ENCODE results near the gene C7orf57.
A peak's percentile ranks its signal among the peaks of the same experiment; 100 is the strongest.

C7orf57 gene

DNA sequence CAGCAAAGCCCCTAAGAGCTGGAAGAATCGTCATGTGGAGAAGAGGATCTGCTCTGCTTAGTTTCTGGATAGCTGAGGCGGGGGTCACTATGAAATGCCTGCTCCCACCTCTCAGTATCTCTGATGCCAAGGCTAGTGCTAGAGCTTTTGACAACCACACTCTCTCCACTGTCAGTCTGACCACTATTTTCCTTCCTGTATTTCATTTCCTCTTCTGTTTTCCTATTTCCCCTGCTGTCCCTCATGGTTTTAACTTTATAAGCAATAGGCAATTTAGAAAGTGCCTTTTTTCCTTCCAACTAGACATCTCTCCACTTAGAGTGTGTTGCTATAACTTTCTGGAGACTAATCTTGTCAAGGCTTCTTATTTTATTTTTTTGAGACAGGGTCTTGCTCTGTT lies 23.6 kb downstream of the C7orf57 start:
- Histone ChIP-seq H3K27ac (ENCODE audit: poor library complexity, severe bottlenecking) (no peak overlapping the region), H3K4me1 (ENCODE audit: insufficient read depth, poor library complexity, severe bottlenecking) (no peaks in the 10 kb centered on the region), H3K36me3 (ENCODE audit: low read depth) (no peaks in the 10 kb centered on the region), H3K4me3 (ENCODE audit: severe bottlenecking) (no peak overlapping the region), H3K27me3 (ENCODE audit: insufficient read depth, poor library complexity, severe bottlenecking) (no peaks in the 10 kb centered on the region), H3K9me3 (ENCODE audit: severe bottlenecking) (peaks cover 3% of the 10 kb centered on the region)
- ATAC-seq (ENCODE audit: low read depth) (no peak), DNase-seq (ENCODE audit: low spot score) (no peak)
- TF ChIP-seq, protein P1, sequence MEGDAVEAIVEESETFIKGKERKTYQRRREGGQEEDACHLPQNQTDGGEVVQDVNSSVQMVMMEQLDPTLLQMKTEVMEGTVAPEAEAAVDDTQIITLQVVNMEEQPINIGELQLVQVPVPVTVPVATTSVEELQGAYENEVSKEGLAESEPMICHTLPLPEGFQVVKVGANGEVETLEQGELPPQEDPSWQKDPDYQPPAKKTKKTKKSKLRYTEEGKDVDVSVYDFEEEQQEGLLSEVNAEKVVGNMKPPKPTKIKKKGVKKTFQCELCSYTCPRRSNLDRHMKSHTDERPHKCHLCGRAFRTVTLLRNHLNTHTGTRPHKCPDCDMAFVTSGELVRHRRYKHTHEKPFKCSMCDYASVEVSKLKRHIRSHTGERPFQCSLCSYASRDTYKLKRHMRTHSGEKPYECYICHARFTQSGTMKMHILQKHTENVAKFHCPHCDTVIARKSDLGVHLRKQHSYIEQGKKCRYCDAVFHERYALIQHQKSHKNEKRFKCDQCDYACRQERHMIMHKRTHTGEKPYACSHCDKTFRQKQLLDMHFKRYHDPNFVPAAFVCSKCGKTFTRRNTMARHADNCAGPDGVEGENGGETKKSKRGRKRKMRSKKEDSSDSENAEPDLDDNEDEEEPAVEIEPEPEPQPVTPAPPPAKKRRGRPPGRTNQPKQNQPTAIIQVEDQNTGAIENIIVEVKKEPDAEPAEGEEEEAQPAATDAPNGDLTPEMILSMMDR (IDR thresholded peaks at IDR 0.05; ENCODE audit: poor library complexity, severe bottlenecking) = no peak

GRCh38 chr7:48059706-48060105 lies 24.4 kb downstream of the C7orf57 start:
- Histone ChIP-seq H3K9me3 (ENCODE audit: severe bottlenecking) (peaks cover 3% of the 10 kb centered on the region), H3K27me3 (ENCODE audit: insufficient read depth, poor library complexity, severe bottlenecking) (no peaks in the 10 kb centered on the region), H3K4me3 (ENCODE audit: severe bottlenecking) (no peak overlapping the region), H3K4me1 (ENCODE audit: insufficient read depth, poor library complexity, severe bottlenecking) (no peaks in the 10 kb centered on the region), H3K36me3 (ENCODE audit: low read depth) (no peaks in the 10 kb centered on the region), H3K27ac (ENCODE audit: poor library complexity, severe bottlenecking) (no peak overlapping the region)
- ATAC-seq (ENCODE audit: low read depth) = no peak
- TF ChIP-seq, protein P1 (IDR thresholded peaks at IDR 0.05; ENCODE audit: poor library complexity, severe bottlenecking) = no peak
- DNase-seq (ENCODE audit: low spot score) = no peak

DNA sequence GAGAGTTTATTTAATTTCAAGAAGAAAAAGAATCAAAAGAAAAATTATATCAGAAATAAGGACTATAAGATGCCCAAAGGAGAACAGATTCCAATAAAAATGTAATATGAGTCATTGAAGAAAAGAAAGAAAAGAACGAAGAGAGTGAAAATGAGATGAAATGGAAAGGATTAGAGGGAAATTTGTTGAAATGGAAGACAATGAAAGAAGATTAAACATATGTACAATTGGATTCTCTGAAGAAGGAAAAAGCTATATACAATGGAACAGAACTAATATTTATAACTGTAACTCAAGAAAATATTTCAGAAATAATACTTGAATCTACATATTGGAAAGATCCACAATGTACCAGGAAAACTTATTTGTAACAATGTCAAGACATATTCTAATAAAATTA lies 28.6 kb downstream of the C7orf57 start:
- H3K4me3 ChIP-seq (ENCODE audit: severe bottlenecking) = no peak overlapping the region
- H3K27ac ChIP-seq (ENCODE audit: poor library complexity, severe bottlenecking) = no peak overlapping the region
- DNase-seq (ENCODE audit: low spot score) = no peak
- no peaks in the 10 kb centered on the region for H3K27me3 ChIP-seq (ENCODE audit: insufficient read depth, poor library complexity, severe bottlenecking)
- H3K36me3 ChIP-seq (ENCODE audit: low read depth) = no peaks in the 10 kb centered on the region
- peaks cover 3% of the 10 kb centered on the region for H3K9me3 ChIP-seq (ENCODE audit: severe bottlenecking)
- no peak for ATAC-seq (ENCODE audit: low read depth)
- H3K4me1 ChIP-seq (ENCODE audit: insufficient read depth, poor library complexity, severe bottlenecking) = peaks cover 4% of the 10 kb centered on the region
- TF ChIP-seq, protein P1 (IDR thresholded peaks at IDR 0.05; ENCODE audit: poor library complexity, severe bottlenecking) = no peak

GRCh38 chr7:48067475-48067874 lies 32.1 kb downstream of the C7orf57 start:
- no peaks in the 10 kb centered on the region for H3K27me3 ChIP-seq (ENCODE audit: insufficient read depth, poor library complexity, severe bottlenecking)
- no peak overlapping the region for H3K4me3 ChIP-seq (ENCODE audit: severe bottlenecking)
- H3K36me3 ChIP-seq (ENCODE audit: low read depth) = no peaks in the 10 kb centered on the region
- peaks cover 7% of the 10 kb centered on the region for H3K9me3 ChIP-seq (ENCODE audit: severe bottlenecking)
- DNase-seq (ENCODE audit: low spot score) = no peak
- H3K27ac ChIP-seq (ENCODE audit: poor library complexity, severe bottlenecking) = no peak overlapping the region
- TF ChIP-seq, protein P1 (IDR thresholded peaks at IDR 0.05; ENCODE audit: poor library complexity, severe bottlenecking) = no peak
- peaks cover 4% of the 10 kb centered on the region for H3K4me1 ChIP-seq (ENCODE audit: insufficient read depth, poor library complexity, severe bottlenecking)
- no peak for ATAC-seq (ENCODE audit: low read depth)

- Histone ChIP-seq H3K27ac (ENCODE audit: poor library complexity, severe bottlenecking) (no peak overlapping the region), H3K9me3 (ENCODE audit: severe bottlenecking) (peaks cover 4% of the 10 kb centered on the region), H3K27me3 (ENCODE audit: insufficient read depth, poor library complexity, severe bottlenecking) (no peaks in the 10 kb centered on the region), H3K4me3 (ENCODE audit: severe bottlenecking) (no peak overlapping the region), H3K36me3 (ENCODE audit: low read depth) (no peaks in the 10 kb centered on the region), H3K4me1 (ENCODE audit: insufficient read depth, poor library complexity, severe bottlenecking) (peaks cover 4% of the 10 kb centered on the region)
- TF ChIP-seq, protein P1 (IDR thresholded peaks at IDR 0.05; ENCODE audit: poor library complexity, severe bottlenecking) = no peak
- DNase-seq (ENCODE audit: low spot score) (no peak), ATAC-seq (ENCODE audit: low read depth) (peak; percentile 54; the same call in 1 of the 3 replicates)
Measured at GRCh38 chr7:48074204-48074654, 38.9 kb downstream of the C7orf57 start.
